Liver (tissue), 3 donors: ENCODE data around the gene HCN1.

Experiments used
- NR2F2 ChIP-seq: IDR thresholded peaks from 2 replicates; pipeline ENCODE4 v1.6.1; 2016; ENCODE audit warnings: antibody characterized with exemption
- TAF1 ChIP-seq: conservative IDR thresholded peaks from 2 replicates; pipeline ENCODE4 v1.6.1; 2016; ENCODE audit warnings: antibody characterized with exemption, mild to moderate bottlenecking
- YY1 ChIP-seq: IDR thresholded peaks from 2 replicates; pipeline ENCODE4 v1.6.1; 2016; ENCODE audit warnings: antibody characterized with exemption, mild to moderate bottlenecking
- TF ChIP-seq, protein P1 (sequence below): fragments of 150-350 bp; IDR thresholded peaks from 2 replicates; pipeline ENCODE4 v1.5.1; 2017; ENCODE audit warnings: improper control_type of control experiment, low read depth, low read length; ENCODE audit not compliant: missing input control
- TF ChIP-seq, protein P2 (sequence below): IDR thresholded peaks from 2 replicates; pipeline ENCODE4 v1.6.1; 2016; ENCODE audit warnings: antibody characterized with exemption
- TF ChIP-seq, protein P3 (sequence below): IDR thresholded peaks from 2 replicates; pipeline ENCODE4 v1.6.1; 2016; ENCODE audit warnings: antibody characterized with exemption, mild to moderate bottlenecking
- TF ChIP-seq, protein P4 (sequence below): IDR thresholded peaks from 2 replicates; pipeline ENCODE4 v1.6.1; 2016; ENCODE audit warnings: antibody characterized with exemption
- donor health status: healthy.
- donor health status: healthy.

DNA sequence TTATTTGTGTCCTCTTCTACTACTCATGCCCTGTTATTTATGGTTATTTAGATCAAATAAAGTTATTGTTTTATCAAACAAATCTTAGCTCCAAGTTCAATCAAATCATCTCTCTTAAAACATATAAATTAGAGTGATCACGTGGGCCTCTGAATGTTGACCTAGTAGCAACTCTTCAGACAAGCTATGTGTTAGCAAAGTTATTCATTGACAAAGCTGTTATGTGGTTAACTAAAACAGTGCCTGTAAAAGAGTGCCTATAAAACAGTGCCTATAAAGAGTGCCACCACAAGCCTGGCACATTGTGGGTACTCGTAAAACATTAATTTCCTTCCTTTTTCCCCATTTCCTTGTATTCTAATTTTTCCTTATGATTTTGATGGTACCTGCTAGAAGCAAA, 421.9 kb downstream of the HCN1 start:
- TF ChIP-seq, protein P1, sequence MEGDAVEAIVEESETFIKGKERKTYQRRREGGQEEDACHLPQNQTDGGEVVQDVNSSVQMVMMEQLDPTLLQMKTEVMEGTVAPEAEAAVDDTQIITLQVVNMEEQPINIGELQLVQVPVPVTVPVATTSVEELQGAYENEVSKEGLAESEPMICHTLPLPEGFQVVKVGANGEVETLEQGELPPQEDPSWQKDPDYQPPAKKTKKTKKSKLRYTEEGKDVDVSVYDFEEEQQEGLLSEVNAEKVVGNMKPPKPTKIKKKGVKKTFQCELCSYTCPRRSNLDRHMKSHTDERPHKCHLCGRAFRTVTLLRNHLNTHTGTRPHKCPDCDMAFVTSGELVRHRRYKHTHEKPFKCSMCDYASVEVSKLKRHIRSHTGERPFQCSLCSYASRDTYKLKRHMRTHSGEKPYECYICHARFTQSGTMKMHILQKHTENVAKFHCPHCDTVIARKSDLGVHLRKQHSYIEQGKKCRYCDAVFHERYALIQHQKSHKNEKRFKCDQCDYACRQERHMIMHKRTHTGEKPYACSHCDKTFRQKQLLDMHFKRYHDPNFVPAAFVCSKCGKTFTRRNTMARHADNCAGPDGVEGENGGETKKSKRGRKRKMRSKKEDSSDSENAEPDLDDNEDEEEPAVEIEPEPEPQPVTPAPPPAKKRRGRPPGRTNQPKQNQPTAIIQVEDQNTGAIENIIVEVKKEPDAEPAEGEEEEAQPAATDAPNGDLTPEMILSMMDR: no peak
- TF ChIP-seq NR2F2 (no peak), YY1 (no peak), TAF1 (no peak)
- TF ChIP-seq, protein P2, sequence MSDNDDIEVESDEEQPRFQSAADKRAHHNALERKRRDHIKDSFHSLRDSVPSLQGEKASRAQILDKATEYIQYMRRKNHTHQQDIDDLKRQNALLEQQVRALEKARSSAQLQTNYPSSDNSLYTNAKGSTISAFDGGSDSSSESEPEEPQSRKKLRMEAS: no peak
- TF ChIP-seq, protein P3, sequence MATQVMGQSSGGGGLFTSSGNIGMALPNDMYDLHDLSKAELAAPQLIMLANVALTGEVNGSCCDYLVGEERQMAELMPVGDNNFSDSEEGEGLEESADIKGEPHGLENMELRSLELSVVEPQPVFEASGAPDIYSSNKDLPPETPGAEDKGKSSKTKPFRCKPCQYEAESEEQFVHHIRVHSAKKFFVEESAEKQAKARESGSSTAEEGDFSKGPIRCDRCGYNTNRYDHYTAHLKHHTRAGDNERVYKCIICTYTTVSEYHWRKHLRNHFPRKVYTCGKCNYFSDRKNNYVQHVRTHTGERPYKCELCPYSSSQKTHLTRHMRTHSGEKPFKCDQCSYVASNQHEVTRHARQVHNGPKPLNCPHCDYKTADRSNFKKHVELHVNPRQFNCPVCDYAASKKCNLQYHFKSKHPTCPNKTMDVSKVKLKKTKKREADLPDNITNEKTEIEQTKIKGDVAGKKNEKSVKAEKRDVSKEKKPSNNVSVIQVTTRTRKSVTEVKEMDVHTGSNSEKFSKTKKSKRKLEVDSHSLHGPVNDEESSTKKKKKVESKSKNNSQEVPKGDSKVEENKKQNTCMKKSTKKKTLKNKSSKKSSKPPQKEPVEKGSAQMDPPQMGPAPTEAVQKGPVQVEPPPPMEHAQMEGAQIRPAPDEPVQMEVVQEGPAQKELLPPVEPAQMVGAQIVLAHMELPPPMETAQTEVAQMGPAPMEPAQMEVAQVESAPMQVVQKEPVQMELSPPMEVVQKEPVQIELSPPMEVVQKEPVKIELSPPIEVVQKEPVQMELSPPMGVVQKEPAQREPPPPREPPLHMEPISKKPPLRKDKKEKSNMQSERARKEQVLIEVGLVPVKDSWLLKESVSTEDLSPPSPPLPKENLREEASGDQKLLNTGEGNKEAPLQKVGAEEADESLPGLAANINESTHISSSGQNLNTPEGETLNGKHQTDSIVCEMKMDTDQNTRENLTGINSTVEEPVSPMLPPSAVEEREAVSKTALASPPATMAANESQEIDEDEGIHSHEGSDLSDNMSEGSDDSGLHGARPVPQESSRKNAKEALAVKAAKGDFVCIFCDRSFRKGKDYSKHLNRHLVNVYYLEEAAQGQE: no peak
- TF ChIP-seq, protein P4, sequence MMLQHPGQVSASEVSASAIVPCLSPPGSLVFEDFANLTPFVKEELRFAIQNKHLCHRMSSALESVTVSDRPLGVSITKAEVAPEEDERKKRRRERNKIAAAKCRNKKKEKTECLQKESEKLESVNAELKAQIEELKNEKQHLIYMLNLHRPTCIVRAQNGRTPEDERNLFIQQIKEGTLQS: no peak
